Measurements from ENCODE around the gene SLC25A6.
"Not testable (repeated sequence)": the region's sequence is repeated elsewhere in the genome, so short reads cannot be mapped to it uniquely, and the experiment has no call there.

Gene SLC25A6

DNA sequence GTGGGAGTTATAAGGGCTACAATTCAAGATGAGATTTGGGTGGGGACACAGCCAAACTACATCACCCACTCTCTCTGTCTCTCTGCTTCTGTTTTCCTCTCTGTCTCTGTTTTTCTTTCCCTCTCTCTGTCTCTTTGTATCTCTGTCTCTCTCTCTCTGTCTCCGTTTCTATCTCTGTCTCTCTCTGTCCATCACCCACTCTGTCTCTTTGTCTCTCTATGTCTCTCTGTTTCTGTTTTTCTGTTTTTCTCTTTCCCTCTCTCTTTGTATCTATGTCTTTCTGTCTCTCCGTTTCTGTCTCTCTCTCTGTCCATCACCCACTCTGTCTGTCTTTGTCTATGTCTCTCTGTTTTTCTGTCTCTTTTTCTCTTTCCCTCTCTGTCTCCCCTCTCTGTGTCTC lies 30.0 kb downstream of the SLC25A6 start:
- DNase-seq (ENCODE audit: low spot score): no peak
- Mint-ChIP-seq H3K36me3 (ENCODE audit: low read depth) (peaks cover 50% of the 10 kb centered on the region), H3K4me1 (ENCODE audit: low read depth) (peaks cover 3% of the 10 kb centered on the region), H3K27ac (peak overlapping the region; percentile 61), H3K27me3 (ENCODE audit: low read depth) (no peaks in the 10 kb centered on the region), H3K4me3 (no peak overlapping the region), H3K9me3 (peaks cover 15% of the 10 kb centered on the region)

- peak overlapping the region; percentile 62 for H3K27ac Mint-ChIP-seq
- peaks cover 15% of the 10 kb centered on the region for H3K9me3 Mint-ChIP-seq
- H3K36me3 Mint-ChIP-seq (ENCODE audit: low read depth): peaks cover 50% of the 10 kb centered on the region
- peaks cover 3% of the 10 kb centered on the region for H3K4me1 Mint-ChIP-seq (ENCODE audit: low read depth)
- no peak for DNase-seq (ENCODE audit: low spot score)
- no peak overlapping the region for H3K4me3 Mint-ChIP-seq
- H3K27me3 Mint-ChIP-seq (ENCODE audit: low read depth): no peaks in the 10 kb centered on the region
These were observed 30.6 kb downstream of the SLC25A6 start for GRCh38 chrX:1361275-1361674.

DNA sequence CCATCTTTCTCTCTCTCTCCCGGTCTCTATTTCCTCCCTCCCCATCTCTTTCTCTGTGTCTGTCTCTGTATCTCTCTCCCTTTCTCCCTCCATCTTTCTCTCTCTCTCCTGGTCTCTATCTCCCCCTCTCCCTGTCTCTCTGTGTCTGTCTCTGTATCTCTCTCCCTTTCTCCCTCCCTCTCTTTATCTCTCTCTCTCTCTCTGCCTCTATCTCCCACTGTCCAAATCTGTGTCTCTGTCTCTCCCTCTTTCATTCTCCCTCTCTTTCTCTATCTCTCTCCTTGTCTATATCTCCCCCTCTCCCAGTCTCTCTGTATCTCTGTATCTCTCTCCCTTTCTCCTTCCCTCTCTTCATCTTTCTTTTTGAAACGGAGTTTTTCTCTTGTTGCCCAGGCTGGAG lies 31.7 kb downstream of the SLC25A6 start:
- Mint-ChIP-seq H3K9me3 (peaks cover 15% of the 10 kb centered on the region), H3K27me3 (ENCODE audit: low read depth) (no peaks in the 10 kb centered on the region), H3K27ac (peak overlapping the region; percentile 32), H3K4me3 (no peak overlapping the region), H3K4me1 (ENCODE audit: low read depth) (peaks cover 5% of the 10 kb centered on the region), H3K36me3 (ENCODE audit: low read depth) (peaks cover 57% of the 10 kb centered on the region)
- no peak for DNase-seq (ENCODE audit: low spot score)

DNA sequence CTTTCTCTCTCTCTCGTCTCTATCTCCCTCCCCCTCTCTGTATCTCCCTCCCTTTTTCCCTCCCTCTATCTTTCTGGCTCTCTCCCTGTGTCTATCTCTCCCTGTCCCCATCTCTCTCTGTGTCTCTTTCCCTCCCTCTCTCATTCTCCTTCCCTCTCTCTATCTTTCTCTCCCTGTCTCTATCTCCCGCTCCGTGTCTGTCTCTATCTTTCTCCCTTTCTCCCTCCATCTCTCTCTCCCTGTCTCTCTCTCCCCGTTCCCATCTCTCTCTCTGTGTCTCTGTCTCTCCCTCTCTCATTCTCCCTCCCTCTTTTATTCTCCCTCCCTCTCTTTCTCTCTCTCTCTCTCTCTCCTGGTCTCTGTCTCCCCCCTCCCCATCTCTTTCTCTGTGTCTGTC lies 32.4 kb downstream of the SLC25A6 start:
- Mint-ChIP-seq H3K36me3 (ENCODE audit: low read depth) (peaks cover 53% of the 10 kb centered on the region), H3K4me3 (no peak overlapping the region), H3K4me1 (ENCODE audit: low read depth) (peaks cover 5% of the 10 kb centered on the region), H3K9me3 (peaks cover 15% of the 10 kb centered on the region), H3K27me3 (ENCODE audit: low read depth) (no peaks in the 10 kb centered on the region), H3K27ac (no peak overlapping the region)
- no peak for DNase-seq (ENCODE audit: low spot score)

- H3K27me3 Mint-ChIP-seq (ENCODE audit: low read depth): no peaks in the 10 kb centered on the region
- DNase-seq (ENCODE audit: low spot score): no peak
- peaks cover 8% of the 10 kb centered on the region for H3K4me1 Mint-ChIP-seq (ENCODE audit: low read depth)
- peaks cover 58% of the 10 kb centered on the region for H3K36me3 Mint-ChIP-seq (ENCODE audit: low read depth)
- H3K4me3 Mint-ChIP-seq: no peak overlapping the region
- no peak overlapping the region for H3K27ac Mint-ChIP-seq
- peaks cover 15% of the 10 kb centered on the region for H3K9me3 Mint-ChIP-seq
These were observed 33.0 kb downstream of the SLC25A6 start for GRCh38 chrX:1358793-1359476.

GRCh38 chrX:1357993-1358392 lies 33.9 kb downstream of the SLC25A6 start:
- H3K36me3 Mint-ChIP-seq (ENCODE audit: low read depth): peaks cover 54% of the 10 kb centered on the region
- DNase-seq (ENCODE audit: low spot score): no peak
- no peak overlapping the region for H3K4me3 Mint-ChIP-seq
- H3K9me3 Mint-ChIP-seq: peaks cover 15% of the 10 kb centered on the region
- H3K27ac Mint-ChIP-seq: no peak overlapping the region
- peaks cover 8% of the 10 kb centered on the region for H3K4me1 Mint-ChIP-seq (ENCODE audit: low read depth)
- H3K27me3 Mint-ChIP-seq (ENCODE audit: low read depth): no peaks in the 10 kb centered on the region

DNA sequence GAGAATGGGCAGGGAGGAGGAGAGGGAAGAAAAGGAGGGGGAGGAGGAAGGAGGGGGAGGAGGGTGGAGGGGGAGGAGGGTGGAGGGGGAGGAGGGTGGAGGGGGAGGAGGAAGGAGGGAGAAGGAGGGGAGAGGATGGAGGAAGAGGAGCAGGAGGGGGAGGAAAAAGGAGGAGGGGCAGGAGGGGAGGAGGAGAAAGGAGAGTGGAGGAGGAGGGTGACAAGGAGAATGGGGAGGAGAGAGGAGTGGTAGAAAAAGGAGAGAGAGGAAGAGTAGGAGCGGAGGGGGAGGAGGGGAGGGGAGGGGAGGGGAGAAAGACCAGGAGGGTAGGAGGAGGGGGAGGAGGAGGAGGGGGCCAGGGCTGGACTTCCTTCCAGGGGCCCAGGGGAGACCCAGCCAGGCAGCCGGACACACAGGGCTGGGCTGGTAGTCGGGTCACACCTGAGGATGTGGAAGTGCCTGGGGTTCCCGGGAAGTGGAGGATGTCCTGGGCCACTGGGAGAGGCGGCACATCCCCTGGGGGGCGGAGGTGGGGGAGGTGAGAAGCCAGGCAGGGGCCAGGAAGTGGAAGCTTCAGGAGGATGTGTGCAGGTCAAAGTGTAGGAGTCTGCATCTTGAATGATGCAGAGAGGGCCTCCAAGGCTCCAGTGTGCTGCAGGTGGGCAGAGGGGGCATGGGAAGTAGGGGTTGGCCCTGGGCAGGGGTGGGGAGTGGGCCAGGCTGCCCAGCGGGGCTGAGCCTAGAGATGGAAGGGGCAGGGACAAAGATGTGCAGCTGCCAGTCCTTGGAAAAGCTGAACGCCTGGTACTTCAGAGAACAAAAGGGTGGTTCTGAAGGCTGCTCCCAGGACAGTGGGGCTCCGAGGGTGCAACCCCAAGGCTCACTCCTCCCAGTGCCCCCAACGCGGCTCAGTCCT lies 36.5 kb downstream of the SLC25A6 start:
- Mint-ChIP-seq H3K4me1 (ENCODE audit: low read depth) (peaks cover 5% of the 10 kb centered on the region), H3K36me3 (ENCODE audit: low read depth) (peaks cover 53% of the 10 kb centered on the region), H3K27ac (peak overlapping the region; percentile 62), H3K27me3 (ENCODE audit: low read depth) (no peaks in the 10 kb centered on the region), H3K9me3 (peaks cover 14% of the 10 kb centered on the region), H3K4me3 (no peak overlapping the region)
- DNase-seq (ENCODE audit: low spot score): no peak

DNA sequence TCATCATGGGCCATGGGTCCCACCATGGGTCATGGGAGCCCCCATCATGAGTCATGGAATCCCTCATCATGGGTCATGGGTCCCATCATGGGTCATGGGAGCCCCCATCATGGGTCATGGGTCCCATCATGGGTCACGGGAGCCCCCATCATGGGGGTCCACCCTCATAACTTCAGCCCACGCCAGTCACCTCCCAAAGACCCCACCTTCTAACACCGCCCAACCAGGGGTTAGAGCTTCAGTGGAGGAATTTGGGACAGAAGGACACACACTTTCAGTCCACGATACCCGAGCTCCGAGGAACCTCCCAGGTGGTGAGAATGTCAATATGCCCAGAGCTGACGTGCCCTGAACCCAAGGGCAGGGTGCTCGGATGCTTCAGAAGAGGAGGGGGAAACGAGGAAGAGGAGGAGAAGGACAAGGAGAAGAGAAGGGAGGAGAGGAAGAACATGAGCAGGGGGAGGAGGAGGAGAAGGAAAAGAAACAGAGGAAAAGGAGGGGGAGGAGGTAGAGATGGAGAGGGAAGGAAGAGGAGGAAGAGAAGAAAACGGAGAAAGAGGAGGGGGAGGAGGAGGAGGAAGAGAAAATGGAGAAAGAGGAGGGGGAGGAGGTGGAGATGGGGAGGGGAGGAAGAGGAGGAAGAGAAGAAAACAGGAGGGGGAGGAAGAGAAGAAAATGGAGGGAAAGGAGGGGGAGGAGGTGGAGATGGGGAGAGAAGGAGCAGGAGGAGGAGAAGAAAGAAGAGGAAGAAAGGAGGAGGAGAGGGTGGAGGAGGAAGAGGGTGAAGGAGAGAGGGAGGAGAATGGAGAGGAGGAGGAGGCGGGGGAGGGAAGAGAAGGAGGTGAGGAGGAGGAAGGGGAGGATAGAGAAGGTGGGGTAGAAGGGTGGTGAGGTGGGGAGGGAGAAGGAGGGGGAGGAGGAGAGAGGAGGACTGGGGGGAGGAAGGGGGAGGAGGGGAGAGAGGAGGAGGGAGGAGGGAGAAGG lies 37.6 kb downstream of the SLC25A6 start:
- no peak overlapping the region for H3K4me3 Mint-ChIP-seq
- peak overlapping the region; percentile 69 for H3K27ac Mint-ChIP-seq
- H3K4me1 Mint-ChIP-seq (ENCODE audit: low read depth): peaks cover 5% of the 10 kb centered on the region
- no peak for DNase-seq (ENCODE audit: low spot score)
- no peaks in the 10 kb centered on the region for H3K27me3 Mint-ChIP-seq (ENCODE audit: low read depth)
- peaks cover 5% of the 10 kb centered on the region for H3K9me3 Mint-ChIP-seq
- peaks cover 48% of the 10 kb centered on the region for H3K36me3 Mint-ChIP-seq (ENCODE audit: low read depth)

GRCh38 chrX:1351981-1352714 lies 39.8 kb downstream of the SLC25A6 start:
- Mint-ChIP-seq H3K27me3 (ENCODE audit: low read depth) (no peaks in the 10 kb centered on the region), H3K9me3 (no peaks in the 10 kb centered on the region), H3K4me1 (ENCODE audit: low read depth) (peaks cover 5% of the 10 kb centered on the region), H3K36me3 (ENCODE audit: low read depth) (peaks cover 38% of the 10 kb centered on the region), H3K4me3 (no peak overlapping the region), H3K27ac (no peak overlapping the region)
- no peak for DNase-seq (ENCODE audit: low spot score)

- not testable (repeated sequence) for H3K9me3 Mint-ChIP-seq; H3K4me1 Mint-ChIP-seq (ENCODE audit: low read depth); H3K27me3 Mint-ChIP-seq (ENCODE audit: low read depth); DNase-seq (ENCODE audit: low spot score); H3K4me3 Mint-ChIP-seq; H3K27ac Mint-ChIP-seq
- peaks cover 41% of the 10 kb centered on the region for H3K36me3 Mint-ChIP-seq (ENCODE audit: low read depth)
These were observed 42.3 kb downstream of the SLC25A6 start for GRCh38 chrX:1349606-1350005.

DNA sequence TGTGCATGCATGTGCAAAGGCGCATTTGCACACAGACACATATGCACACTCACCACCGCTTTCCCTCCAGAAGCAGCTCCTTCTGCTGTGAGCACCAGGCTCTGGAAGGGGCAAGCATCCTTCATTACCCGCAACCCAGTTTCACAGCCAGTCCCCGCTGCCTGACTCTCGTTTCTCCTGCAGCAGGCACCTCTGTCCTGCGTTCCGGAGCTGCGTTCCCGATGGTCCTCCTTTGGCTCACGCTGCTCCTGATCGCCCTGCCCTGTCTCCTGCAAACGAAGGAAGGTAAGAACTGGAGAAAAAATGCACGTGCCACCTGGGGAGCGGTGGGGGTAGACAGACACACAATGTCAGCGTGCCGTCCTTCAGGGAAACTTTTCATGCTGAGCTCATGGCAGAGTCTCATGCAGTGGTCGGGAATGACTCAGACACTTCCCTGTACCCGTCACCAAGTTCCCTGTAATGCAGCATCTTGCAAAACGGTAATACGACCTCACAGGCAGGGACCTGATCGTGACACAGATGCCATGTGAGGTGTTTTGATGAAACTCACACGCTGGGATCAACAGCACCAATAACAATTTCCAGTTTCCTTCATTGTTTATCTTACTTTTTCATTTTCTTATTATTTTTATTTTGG lies 50.2 kb downstream of the SLC25A6 start:
- no peak for DNase-seq (ENCODE audit: low spot score)
- Mint-ChIP-seq H3K36me3 (ENCODE audit: low read depth) (peaks cover 64% of the 10 kb centered on the region), H3K9me3 (peaks cover 8% of the 10 kb centered on the region), H3K27me3 (ENCODE audit: low read depth) (no peaks in the 10 kb centered on the region), H3K27ac (no peak overlapping the region), H3K4me1 (ENCODE audit: low read depth) (peaks cover 5% of the 10 kb centered on the region), H3K4me3 (no peak overlapping the region)

GRCh38 chrX:1336948-1337779 lies 54.7 kb downstream of the SLC25A6 start:
- peaks cover 25% of the 10 kb centered on the region for H3K4me1 Mint-ChIP-seq (ENCODE audit: low read depth)
- peaks cover 56% of the 10 kb centered on the region for H3K36me3 Mint-ChIP-seq (ENCODE audit: low read depth)
- H3K4me3 Mint-ChIP-seq: peak overlapping the region; percentile 94
- peaks cover 15% of the 10 kb centered on the region for H3K9me3 Mint-ChIP-seq
- H3K27me3 Mint-ChIP-seq (ENCODE audit: low read depth): no peaks in the 10 kb centered on the region
- DNase-seq (ENCODE audit: low spot score): peak; percentile 14
- peak overlapping the region; percentile 94 for H3K27ac Mint-ChIP-seq
